Lower leg skin (tissue), 4 donors: Measurements from ENCODE around the gene ADAMTS10. TPM values are rescaled to one million over a fixed set of nuclear protein-coding genes. Genes with fewer than 3 reads are reported as not detected.
"Not testable (repeated sequence)": the region's sequence is repeated elsewhere in the genome, so short reads cannot be mapped to it uniquely, and the experiment has no call there.

Experiments used
- DNase-seq, 2 donors: peaks; one replicate each; pipeline ENCODE4 v3.0.0-alpha.2; 2019; ENCODE audit warnings: low spot score in 2 of 2
- H3K4me3 ChIP-seq: fragments of 200-600 bp; sonication (generic); 2 replicates; pipeline ENCODE4 v1.5.1; 2017; ENCODE audit warnings: mild to moderate bottlenecking, low read depth; ENCODE audit not compliant: poor library complexity, severe bottlenecking
- CTCF ChIP-seq, 3 donors: fragments of 450-650 bp; IDR thresholded peaks; one replicate each; pipeline ENCODE4 v1.5.1; 2016; ENCODE audit warnings: antibody characterized with exemption in 3 of 3, mild to moderate bottlenecking in 3 of 3, moderate library complexity in 2 of 3
- POLR2A ChIP-seq, 2 donors: fragments of 450-650 bp; IDR thresholded peaks; one replicate each; pipeline ENCODE4 v1.6.1; 2016 to 2017; ENCODE audit warnings: antibody characterized with exemption in 2 of 2, mild to moderate bottlenecking in 1 of 2, moderate library complexity in 1 of 2
- WGBS, 2 donors: methylation state at CpG; one replicate each; pipeline ENCODE4 v1.1.5; 2018; 5-methylcytosine and 5-hydroxymethylcytosine counted together
- intact Hi-C: fragments of 100-400 bp; cut with DNase I; formaldehyde crosslinking; loops from one replicate; pipeline ENCODE4 v1.15.0; 2023; ENCODE audit warnings: low total_unique reads
- total RNA-seq, 4 donors: library from RNA; depleted of rRNA; stranded (reverse); fragments of >200 nt; gene quantifications; one replicate each; pipeline ENCODE4 v1.1.0, GENCODE V29; 2016

ADAMTS10 gene
- total RNA-seq, 4 donors from 2014 or later = 6.1 to 21.3 (median 14.1) TPM

GRCh38 chr19:8558325-8558724 is 52.2 kb downstream of the ADAMTS10 start:
- WGBS, 2 donors = 74 to 83% methylated on average over 2 of the region's 2 CpGs

GRCh38 chr19:8557642-8558238 is 52.8 kb downstream of the ADAMTS10 start:
- WGBS, 2 donors = 73 to 83% methylated on average over 6 of the region's 6 CpGs
- no peak overlapping the region for H3K4me3 ChIP-seq
- intact Hi-C loops = no loop called here
- TF ChIP-seq POLR2A (IDR thresholded peaks at IDR 0.05) (no peak), CTCF (IDR thresholded peaks at IDR 0.05) (no peak)
- DNase-seq = no peak

More at GRCh38 chr19:8558325-8558724, 52.2 kb downstream of the ADAMTS10 start:
- no peak for DNase-seq
- no peak for TF ChIP-seq CTCF (IDR thresholded peaks at IDR 0.05)
- no peak for TF ChIP-seq POLR2A (IDR thresholded peaks at IDR 0.05)
- H3K4me3 ChIP-seq = no peak overlapping the region
- intact Hi-C loops = no loop called here

GRCh38 chr19:8553729-8554128 is 56.8 kb downstream of the ADAMTS10 start:
- intact Hi-C loops = not testable (repeated sequence)

GRCh38 chr19:8552810-8553209 is 57.7 kb downstream of the ADAMTS10 start:
- intact Hi-C loops = no loop called here
- no peak for DNase-seq
- TF ChIP-seq CTCF (IDR thresholded peaks at IDR 0.05) = no peak
- TF ChIP-seq POLR2A (IDR thresholded peaks at IDR 0.05) = no peak
- H3K4me3 ChIP-seq = no peak overlapping the region
- WGBS, 2 donors = 49 to 71% methylated on average over 10 of the region's 10 CpGs

More at GRCh38 chr19:8553729-8554128, 56.8 kb downstream of the ADAMTS10 start:
- not testable (repeated sequence) for DNase-seq, H3K4me3 ChIP-seq
- 97 to 98% methylated on average over 7 of the region's 7 CpGs for WGBS, 2 donors

GRCh38 chr19:8550070-8550469 is 60.4 kb downstream of the ADAMTS10 start:
- DNase-seq = no peak
- intact Hi-C loops = no loop called here
- 90 to 94% methylated on average over 14 to 15 of the region's 15 CpGs for WGBS, 2 donors
- H3K4me3 ChIP-seq = no peak overlapping the region
- TF ChIP-seq POLR2A (IDR thresholded peaks at IDR 0.05) (no peak), CTCF (IDR thresholded peaks at IDR 0.05) (no peak)

- TF ChIP-seq POLR2A (IDR thresholded peaks at IDR 0.05) = no peak
- no peak for TF ChIP-seq CTCF (IDR thresholded peaks at IDR 0.05)
- WGBS, 2 donors = 92 to 94% methylated on average over 8 of the region's 8 CpGs
- intact Hi-C loops = no loop called here
- H3K4me3 ChIP-seq = no peak overlapping the region
- no peak for DNase-seq
These were observed 64.8 kb downstream of the ADAMTS10 start for GRCh38 chr19:8545743-8546142.
